ENCODE measurements around the gene ARVCF. TPM values are rescaled to one million over a fixed set of nuclear protein-coding genes. Genes with fewer than 3 reads are reported as not detected.
A peak's percentile ranks its signal among the peaks of the same experiment; 100 is the strongest.
"Not testable (repeated sequence)": the region's sequence is repeated elsewhere in the genome, so short reads cannot be mapped to it uniquely, and the experiment has no call there.

ARVCF gene
- total RNA-seq, 2 donors from 2014 or later = 39.6 to 65.9 TPM

- H3K36me3 ChIP-seq; H3K4me3 ChIP-seq; DNase-seq (ENCODE audit: low spot score); intact Hi-C loops (cut with DNase I); H3K9me3 ChIP-seq; H3K27me3 ChIP-seq (replicated peaks; ENCODE audit: insufficient read depth): not testable (repeated sequence)
- Histone ChIP-seq H3K4me1 (replicated peaks) (peaks cover 20% of the 10 kb centered on the region), H3K27ac (peak overlapping the region; percentile 76 to 89)
- TF ChIP-seq POLR2AphosphoS5 (IDR thresholded peaks at IDR 0.05) = peak; percentile 21
- WGBS = 77% methylated on average over 11 of the region's 11 CpGs
Measured at GRCh38 chr22:19935123-19935718, 81.4 kb downstream of the ARVCF start.

GRCh38 chr22:19933341-19934241, 83.0 kb downstream of the ARVCF start:
- intact Hi-C loops (cut with DNase I) = no loop called here

GRCh38 chr22:19932367-19933206, 84.0 kb downstream of the ARVCF start:
- Histone ChIP-seq H3K36me3 (no peaks in the 10 kb centered on the region), H3K4me3 (no peak overlapping the region), H3K9me3 (no peaks in the 10 kb centered on the region), H3K4me1 (replicated peaks) (peaks cover 15% of the 10 kb centered on the region), H3K27me3 (replicated peaks; ENCODE audit: insufficient read depth) (no peaks in the 10 kb centered on the region), H3K27ac (no peak overlapping the region)
- TF ChIP-seq POLR2AphosphoS5 (IDR thresholded peaks at IDR 0.05) = no peak
- intact Hi-C loops (cut with DNase I) = no loop called here
- no peak for DNase-seq (ENCODE audit: low spot score)
- WGBS = 54% methylated on average over 12 of the region's 12 CpGs

More at GRCh38 chr22:19933341-19934241, 83.0 kb downstream of the ARVCF start:
- Histone ChIP-seq H3K9me3 (no peaks in the 10 kb centered on the region), H3K27me3 (replicated peaks; ENCODE audit: insufficient read depth) (no peaks in the 10 kb centered on the region), H3K36me3 (no peaks in the 10 kb centered on the region), H3K4me3 (no peak overlapping the region), H3K4me1 (replicated peaks) (peaks cover 18% of the 10 kb centered on the region), H3K27ac (peak overlapping the region; percentile 26 to 56)
- 76% methylated on average over 9 of the region's 9 CpGs for WGBS
- TF ChIP-seq CTCF (IDR thresholded peaks at IDR 0.05) (no peak), POLR2A (IDR thresholded peaks at IDR 0.05) (no peak), POLR2AphosphoS5 (IDR thresholded peaks at IDR 0.05) (no peak)
- DNase-seq (ENCODE audit: low spot score) = no peak

- Histone ChIP-seq H3K36me3 (no peaks in the 10 kb centered on the region), H3K27me3 (replicated peaks; ENCODE audit: insufficient read depth) (no peaks in the 10 kb centered on the region), H3K4me1 (replicated peaks) (peaks cover 8% of the 10 kb centered on the region), H3K27ac (no peak overlapping the region), H3K4me3 (no peak overlapping the region), H3K9me3 (no peaks in the 10 kb centered on the region)
- no peak for DNase-seq (ENCODE audit: low spot score)
- intact Hi-C loops (cut with DNase I) = no loop called here
- 98% methylated on average over 8 of the region's 8 CpGs for WGBS
- TF ChIP-seq POLR2A (IDR thresholded peaks at IDR 0.05) (no peak), POLR2AphosphoS5 (IDR thresholded peaks at IDR 0.05) (no peak), CTCF (IDR thresholded peaks at IDR 0.05) (no peak)
Measured at GRCh38 chr22:19931514-19931913, 85.1 kb downstream of the ARVCF start.

GRCh38 chr22:19930551-19931486, 85.8 kb downstream of the ARVCF start:
- Histone ChIP-seq H3K4me3 (no peak overlapping the region), H3K27ac (no peak overlapping the region), H3K36me3 (no peaks in the 10 kb centered on the region), H3K9me3 (no peaks in the 10 kb centered on the region), H3K4me1 (replicated peaks) (peaks cover 7% of the 10 kb centered on the region), H3K27me3 (replicated peaks; ENCODE audit: insufficient read depth) (no peaks in the 10 kb centered on the region)
- intact Hi-C loops (cut with DNase I) = no loop called here
- WGBS = 89% methylated on average over 21 of the region's 21 CpGs
- TF ChIP-seq POLR2A (IDR thresholded peaks at IDR 0.05) = no peak
- TF ChIP-seq POLR2AphosphoS5 (IDR thresholded peaks at IDR 0.05) = no peak
- no peak for TF ChIP-seq CTCF (IDR thresholded peaks at IDR 0.05)
- DNase-seq (ENCODE audit: low spot score) = no peak
